Activated naive CD4-positive, alpha-beta T cell treated with anti-CD3 and anti-CD28 coated beads, Interleukin-2, amount 10 ng/mL, durations not matched to agents 7 days and 5 days (primary cell): ENCODE measurements around the gene ADPRS.

Experiments used
- CTCF ChIA-PET: fragments of 350-600 bp; sonication (Branson Sonifier 250); formaldehyde crosslinking; loops from one replicate; lab custom pipeline; 2021; ENCODE audit warnings: antibody characterized with exemption; lab: Charles Lee
- DNase-seq: peaks from one replicate; pipeline ENCODE4 v3.0.0-alpha.2; 2020
- H3K27ac Mint-ChIP-seq: one replicate; pipeline ENCODE4 v1.8.0; 2021; ENCODE audit warnings: mild to moderate bottlenecking, moderate library complexity, mixed read lengths
- H3K27me3 Mint-ChIP-seq: one replicate; pipeline ENCODE4 v1.8.0; 2021; ENCODE audit warnings: mild to moderate bottlenecking, mixed read lengths
- H3K36me3 Mint-ChIP-seq: one replicate; pipeline ENCODE4 v1.8.0; 2021; ENCODE audit warnings: mixed read lengths
- H3K4me1 Mint-ChIP-seq: one replicate; pipeline ENCODE4 v1.8.0; 2021; ENCODE audit warnings: mixed read lengths
- H3K4me3 Mint-ChIP-seq: one replicate; pipeline ENCODE4 v1.8.0; 2021; ENCODE audit warnings: mild to moderate bottlenecking, moderate library complexity, mixed read lengths
- H3K9me3 Mint-ChIP-seq: one replicate; pipeline ENCODE4 v1.8.0; 2021; ENCODE audit warnings: mixed read lengths

ADPRS gene

DNA sequence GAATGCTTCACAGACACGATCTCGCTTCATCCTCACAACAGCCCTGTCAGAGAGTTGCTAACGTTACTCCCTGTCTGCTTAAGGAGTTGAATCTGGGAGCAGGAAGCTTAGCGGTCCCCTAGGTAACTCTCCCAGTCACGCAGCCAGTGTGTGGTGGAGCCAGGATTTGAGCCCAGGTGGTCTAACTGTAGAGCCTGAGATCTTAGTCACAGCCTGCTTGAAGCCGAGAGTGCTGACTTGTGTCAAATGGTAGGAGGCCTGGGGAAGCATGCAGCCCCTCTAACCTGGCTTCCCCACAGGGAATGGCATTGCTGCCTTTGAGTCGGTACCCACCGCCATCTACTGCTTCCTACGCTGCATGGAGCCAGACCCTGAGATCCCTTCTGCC, 4.1 kb downstream of the ADPRS start:
- peaks cover 26% of the 10 kb centered on the region for H3K4me1 Mint-ChIP-seq
- peaks cover 27% of the 10 kb centered on the region for H3K36me3 Mint-ChIP-seq
- no peak for DNase-seq
- CTCF ChIA-PET = interaction anchor here (2.4 kb wide), 1 partner anchor 41 kb away, joined by 12 read pairs; no protein-coding TSS in a partner anchor
- H3K27me3 Mint-ChIP-seq = no peaks in the 10 kb centered on the region
- H3K27ac Mint-ChIP-seq = no peak overlapping the region
- H3K9me3 Mint-ChIP-seq = no peaks in the 10 kb centered on the region
- no peak overlapping the region for H3K4me3 Mint-ChIP-seq

DNA sequence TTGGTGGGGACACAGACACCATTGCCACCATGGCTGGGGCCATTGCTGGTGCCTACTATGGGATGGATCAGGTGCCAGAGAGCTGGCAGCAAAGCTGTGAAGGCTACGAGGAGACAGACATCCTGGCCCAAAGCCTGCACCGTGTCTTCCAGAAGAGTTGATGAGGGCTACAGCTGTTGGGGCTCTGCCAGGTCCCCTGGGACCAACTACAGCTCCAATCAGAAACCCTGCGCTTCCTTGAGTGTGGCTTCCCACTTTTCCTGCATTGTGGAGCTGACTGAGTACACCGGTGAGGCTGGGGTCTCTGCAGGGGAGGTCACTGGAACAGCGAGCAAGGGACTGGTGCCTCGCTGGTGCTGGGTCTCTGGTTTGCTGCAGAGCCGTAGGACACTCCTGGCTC, 4.5 kb downstream of the ADPRS start:
- Mint-ChIP-seq H3K9me3 (no peaks in the 10 kb centered on the region), H3K27ac (no peak overlapping the region), H3K36me3 (peaks cover 27% of the 10 kb centered on the region), H3K4me3 (no peak overlapping the region), H3K4me1 (peaks cover 24% of the 10 kb centered on the region), H3K27me3 (no peaks in the 10 kb centered on the region)
- CTCF ChIA-PET = interaction anchor here (1.2 to 2.4 kb wide), 2 partner anchors 41 to 193 kb away, joined by 5 to 12 read pairs; no protein-coding TSS in a partner anchor
- peak; percentile 12 for DNase-seq

DNA sequence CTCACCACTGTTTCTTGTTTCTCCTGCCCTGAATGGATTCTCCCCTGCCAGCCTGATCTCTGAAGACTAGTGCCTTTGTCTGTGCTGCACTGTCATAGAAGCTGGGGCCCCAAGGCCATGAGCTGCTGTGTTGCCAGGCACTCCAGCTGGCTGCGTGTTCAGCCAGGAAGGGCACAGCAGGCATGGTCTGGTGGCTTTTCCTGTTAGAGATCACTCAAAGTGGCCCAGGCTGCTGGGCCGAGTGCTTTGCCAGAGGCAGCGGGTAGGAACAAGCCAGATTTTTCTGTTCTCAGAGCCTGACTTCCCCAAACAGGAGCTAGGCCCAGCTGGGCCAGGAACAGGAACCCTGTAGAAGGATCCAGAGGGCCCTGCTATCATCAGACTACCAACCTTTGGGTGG, 5.2 kb downstream of the ADPRS start:
- Mint-ChIP-seq H3K27ac (peak overlapping the region; percentile 5), H3K36me3 (peaks cover 27% of the 10 kb centered on the region)
- CTCF ChIA-PET = interaction anchor here (1.0 to 2.4 kb wide), 4 partner anchors 40 to 192 kb away, joined by 3 to 12 read pairs (median 4); no protein-coding TSS in a partner anchor

DNA sequence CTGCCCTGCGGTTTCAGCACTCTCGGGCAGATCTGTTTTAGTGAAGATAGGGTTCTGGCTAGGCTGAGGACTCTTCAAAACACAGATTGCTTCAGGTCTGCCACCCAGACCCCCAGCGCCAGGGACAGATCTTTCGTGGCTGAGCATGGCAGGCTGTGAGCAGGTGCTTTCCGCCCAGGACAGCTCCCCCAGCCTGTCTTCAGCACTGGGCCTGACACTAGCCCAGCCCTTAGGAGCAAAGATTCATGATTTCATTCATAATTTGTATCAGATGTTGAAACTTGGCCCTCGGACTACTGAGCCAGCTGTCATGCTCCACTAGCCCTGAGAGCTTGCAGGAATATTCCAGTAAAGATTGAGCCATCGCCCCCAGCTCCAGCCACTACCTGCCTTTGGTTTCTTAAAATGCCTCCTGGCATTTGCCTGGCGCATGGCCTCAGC, 5.9 kb downstream of the ADPRS start:
- no peaks in the 10 kb centered on the region for H3K27me3 Mint-ChIP-seq
- H3K36me3 Mint-ChIP-seq = peaks cover 24% of the 10 kb centered on the region
- CTCF ChIA-PET = interaction anchor here (1.0 to 3.5 kb wide), 5 partner anchors 13 to 191 kb away, joined by 3 to 35 read pairs (median 4); no protein-coding TSS in a partner anchor
- H3K4me3 Mint-ChIP-seq = no peak overlapping the region
- H3K9me3 Mint-ChIP-seq = no peaks in the 10 kb centered on the region
- H3K4me1 Mint-ChIP-seq = peaks cover 16% of the 10 kb centered on the region
- DNase-seq = no peak
- no peak overlapping the region for H3K27ac Mint-ChIP-seq

More for the DNA sequence above, 5.2 kb downstream of the ADPRS start:
- DNase-seq = no peak
- H3K9me3 Mint-ChIP-seq = no peaks in the 10 kb centered on the region
- no peaks in the 10 kb centered on the region for H3K27me3 Mint-ChIP-seq
- H3K4me1 Mint-ChIP-seq = peaks cover 21% of the 10 kb centered on the region
- no peak overlapping the region for H3K4me3 Mint-ChIP-seq

DNA sequence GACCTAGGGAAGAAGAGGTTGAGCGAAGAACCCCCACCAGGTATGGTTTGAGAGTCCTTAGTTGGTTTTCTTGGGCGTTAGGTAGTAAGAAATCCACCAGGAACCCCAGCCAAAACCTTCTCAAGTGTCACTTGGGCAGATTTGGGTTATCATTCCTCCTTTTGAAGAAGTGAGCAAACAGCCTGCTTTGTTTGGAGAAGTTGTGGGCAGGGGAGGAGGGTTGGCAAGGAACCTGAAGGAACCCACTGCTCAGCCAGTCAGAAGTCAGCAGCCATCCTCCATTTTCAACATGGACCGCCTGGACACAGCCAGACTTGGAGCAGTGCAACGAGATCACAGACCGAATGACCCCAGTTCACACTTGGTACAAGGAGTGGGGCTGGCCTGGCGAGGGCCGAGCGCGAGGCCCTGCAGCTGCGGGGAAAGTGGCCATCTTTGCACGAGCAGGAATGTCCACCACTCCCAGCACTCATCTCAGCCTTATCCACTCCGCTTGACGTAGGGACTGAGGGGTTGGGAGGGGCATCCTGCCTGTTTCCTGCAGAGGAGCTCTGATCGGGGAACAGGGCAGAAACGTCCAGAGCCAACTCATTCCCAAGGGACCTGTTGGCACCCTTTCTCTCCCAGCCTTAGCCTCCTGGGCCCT, 7.2 kb downstream of the ADPRS start:
- Mint-ChIP-seq H3K36me3 (peaks cover 21% of the 10 kb centered on the region), H3K27ac (no peak overlapping the region), H3K9me3 (no peaks in the 10 kb centered on the region), H3K4me1 (peaks cover 11% of the 10 kb centered on the region), H3K4me3 (no peak overlapping the region), H3K27me3 (peaks cover 4% of the 10 kb centered on the region)
- no peak for DNase-seq
- CTCF ChIA-PET = interaction anchor here (0.6 to 3.5 kb wide), 4 partner anchors 11 to 143 kb away, joined by 4 to 35 read pairs (median 4); no protein-coding TSS in a partner anchor

DNA sequence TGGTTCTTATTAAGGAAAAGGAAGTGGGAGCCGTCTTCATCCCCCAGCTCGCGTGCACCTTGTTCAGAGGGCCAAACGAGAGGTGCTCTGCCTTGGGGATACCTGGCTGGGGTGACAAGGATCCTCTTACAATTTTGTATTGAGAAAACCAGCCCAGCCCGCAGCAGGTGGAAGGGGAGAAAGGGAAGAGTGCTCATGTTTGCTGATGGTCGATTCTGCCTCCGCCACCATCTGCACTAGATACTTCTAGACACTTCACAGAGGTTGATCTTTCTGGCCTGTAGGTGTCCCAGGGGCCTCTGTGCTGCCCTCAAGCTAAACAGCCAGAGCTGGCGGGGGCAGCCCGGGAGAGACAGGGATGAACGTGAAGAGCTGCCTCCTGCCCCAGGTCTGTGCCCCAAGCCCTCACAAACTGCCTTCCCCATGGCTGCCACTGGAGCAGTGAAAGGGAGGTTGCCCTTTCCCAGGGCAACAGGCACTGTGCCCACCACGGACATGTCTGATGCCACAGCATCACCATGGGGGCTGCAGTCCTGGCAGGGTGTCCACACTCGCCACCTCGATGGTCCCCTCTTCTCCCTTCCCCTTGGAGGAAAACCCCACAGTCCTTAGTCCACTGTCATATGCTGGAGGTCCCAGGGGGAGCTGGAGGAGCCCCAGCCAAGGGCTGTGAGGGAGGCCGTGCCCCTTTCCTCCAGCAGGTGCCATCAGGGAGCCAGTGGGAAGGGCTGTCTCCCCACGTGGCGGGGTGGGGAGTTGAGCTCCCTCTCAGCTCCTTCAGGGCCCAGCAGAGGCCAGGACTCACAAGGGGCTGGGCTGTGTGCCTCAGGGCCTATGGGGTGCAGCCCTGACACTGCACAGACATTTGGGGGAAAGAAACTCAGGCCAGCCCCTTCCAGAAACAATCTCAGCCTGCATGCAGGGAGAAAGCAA, 8.1 kb downstream of the ADPRS start:
- CTCF ChIA-PET = interaction anchor here (0.6 to 3.5 kb wide), 7 partner anchors 26 to 323 kb away, joined by 3 to 35 read pairs (median 4); no protein-coding TSS in a partner anchor
- peaks cover 9% of the 10 kb centered on the region for H3K4me1 Mint-ChIP-seq
- peaks cover 17% of the 10 kb centered on the region for H3K36me3 Mint-ChIP-seq
- peak; percentile 34 for DNase-seq
- H3K27me3 Mint-ChIP-seq = peaks cover 9% of the 10 kb centered on the region
- no peak overlapping the region for H3K4me3 Mint-ChIP-seq
- no peak overlapping the region for H3K27ac Mint-ChIP-seq
- H3K9me3 Mint-ChIP-seq = no peaks in the 10 kb centered on the region

DNA sequence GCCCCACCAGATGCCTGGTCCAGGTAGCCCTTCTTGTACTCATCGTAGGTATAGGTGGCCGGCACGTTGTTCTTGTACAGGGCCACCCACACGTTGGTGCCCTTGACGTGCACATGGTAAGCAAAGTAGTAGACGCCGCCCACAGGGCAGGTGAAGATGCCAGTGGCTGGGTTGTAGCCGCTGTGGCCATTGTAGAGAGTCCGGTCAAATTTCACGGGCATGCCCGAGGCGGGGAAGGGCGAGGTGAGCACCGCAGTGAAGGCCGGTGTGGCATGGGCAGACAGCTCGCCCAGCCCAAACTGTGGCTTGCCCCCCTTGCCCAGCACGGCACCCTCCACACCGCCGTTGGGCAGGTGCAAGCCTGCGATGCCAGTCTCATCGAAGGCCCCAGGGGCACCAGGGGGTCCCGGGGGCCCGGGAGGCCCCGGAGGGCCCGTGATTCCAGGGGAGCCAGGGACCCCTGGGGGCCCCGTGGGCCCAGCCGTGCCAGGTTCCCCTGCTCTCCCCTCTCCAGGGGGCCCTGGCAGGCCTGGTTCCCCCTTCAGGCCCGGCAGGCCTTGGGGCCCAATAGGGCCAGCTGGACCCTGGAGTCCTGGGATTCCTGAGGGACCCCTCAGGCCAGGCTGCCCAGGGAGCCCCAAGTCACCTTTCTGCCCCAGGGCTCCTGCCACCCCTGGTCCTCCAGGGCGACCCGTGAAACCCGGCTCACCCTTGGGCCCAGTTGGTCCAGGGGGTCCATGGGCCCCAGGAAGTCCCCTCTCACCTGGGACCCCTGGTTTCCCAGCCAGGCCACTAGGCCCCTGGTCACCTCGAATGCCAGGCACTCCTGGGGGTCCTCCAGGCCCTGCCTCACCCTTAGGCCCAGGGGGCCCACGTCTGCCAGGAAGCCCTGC, 9.2 kb downstream of the ADPRS start:
- DNase-seq = no peak
- peaks cover 8% of the 10 kb centered on the region for H3K36me3 Mint-ChIP-seq
- peaks cover 3% of the 10 kb centered on the region for H3K4me1 Mint-ChIP-seq
- H3K27me3 Mint-ChIP-seq = peaks cover 9% of the 10 kb centered on the region
- H3K27ac Mint-ChIP-seq = no peak overlapping the region
- H3K4me3 Mint-ChIP-seq = no peak overlapping the region
- CTCF ChIA-PET = interaction anchor here (0.5 to 9.3 kb wide), 5 partner anchors 36 to 322 kb away, joined by 3 to 127 read pairs (median 5); no protein-coding TSS in a partner anchor
- H3K9me3 Mint-ChIP-seq = no peaks in the 10 kb centered on the region

DNA sequence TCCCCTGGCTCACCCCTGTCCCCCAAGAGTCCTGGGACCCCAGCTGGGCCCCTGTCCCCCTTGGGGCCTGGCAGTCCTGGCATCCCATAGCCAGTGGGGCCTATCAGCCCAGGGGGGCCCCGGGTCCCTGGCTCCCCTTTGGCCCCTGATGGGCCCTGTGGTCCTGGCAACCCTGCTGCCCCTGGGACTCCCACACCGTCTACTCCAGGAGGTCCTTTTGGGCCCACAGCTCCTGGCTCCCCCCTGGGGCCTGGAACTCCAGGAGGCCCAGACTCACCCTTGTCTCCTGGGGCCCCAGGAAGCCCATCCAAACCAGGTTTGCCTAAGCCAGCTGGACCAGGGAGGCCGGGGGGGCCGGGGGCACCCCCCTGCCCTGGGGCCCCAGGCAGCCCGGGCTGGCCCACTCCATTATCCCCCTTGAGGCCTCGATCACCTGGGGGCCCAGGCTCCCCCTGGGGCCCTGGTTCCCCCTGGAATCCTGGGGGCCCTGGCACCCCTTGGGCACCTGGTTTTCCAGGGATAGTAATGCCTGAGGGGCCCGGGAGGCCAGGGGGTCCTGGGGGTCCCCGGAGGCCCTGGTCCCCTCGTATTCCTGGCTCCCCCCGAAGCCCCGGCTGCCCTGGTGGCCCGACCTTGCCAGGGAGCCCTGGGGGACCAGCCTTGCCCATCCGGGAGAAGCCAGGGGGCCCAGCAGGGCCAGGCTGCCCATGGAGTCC, 10.1 kb downstream of the ADPRS start:
- Mint-ChIP-seq H3K27me3 (peaks cover 9% of the 10 kb centered on the region), H3K4me1 (peaks cover 3% of the 10 kb centered on the region), H3K36me3 (peaks cover 2% of the 10 kb centered on the region), H3K4me3 (no peak overlapping the region), H3K9me3 (no peaks in the 10 kb centered on the region), H3K27ac (no peak overlapping the region)
- CTCF ChIA-PET = interaction anchor here (9.3 kb wide), 1 partner anchor 35 kb away, joined by 127 read pairs; no protein-coding TSS in a partner anchor
- DNase-seq = no peak

DNA sequence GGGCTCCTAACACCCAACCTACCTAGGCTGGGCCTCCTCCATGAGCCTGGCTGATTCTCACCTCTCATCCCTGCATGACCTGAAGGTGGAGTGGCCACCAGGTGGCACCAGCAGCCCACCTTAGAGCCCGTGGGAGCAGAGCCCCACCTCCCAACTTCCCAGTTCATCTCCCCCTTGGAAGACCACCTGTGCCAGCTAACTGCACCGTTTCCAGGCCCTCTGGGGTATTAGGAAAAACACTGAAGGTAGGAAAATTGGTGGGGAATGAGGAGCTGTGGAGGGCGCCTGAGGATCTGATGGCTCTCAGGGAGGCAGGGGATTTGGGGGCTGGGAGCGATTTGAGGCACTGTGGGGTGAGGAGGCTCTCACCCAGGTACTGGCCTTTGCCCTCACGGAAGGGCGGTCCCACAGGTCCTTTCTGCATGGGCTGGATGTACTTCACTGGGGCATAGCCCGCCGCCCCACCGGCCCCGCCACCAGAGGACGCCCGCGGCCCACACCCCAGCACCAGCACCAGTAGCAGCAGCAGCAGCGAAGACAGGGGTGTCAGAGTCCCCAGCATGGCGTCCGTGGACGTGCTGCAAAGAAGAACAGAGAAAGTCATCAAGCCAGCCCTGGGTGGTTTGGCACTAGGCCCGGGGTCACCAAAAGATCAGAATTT, 11.1 kb downstream of the ADPRS start:
- Mint-ChIP-seq H3K9me3 (no peaks in the 10 kb centered on the region), H3K4me1 (peaks cover 3% of the 10 kb centered on the region), H3K4me3 (no peak overlapping the region), H3K27ac (no peak overlapping the region), H3K27me3 (peaks cover 9% of the 10 kb centered on the region), H3K36me3 (no peaks in the 10 kb centered on the region)
- CTCF ChIA-PET = interaction anchor here (0.8 to 9.3 kb wide), 9 partner anchors 16 to 322 kb away, joined by 3 to 127 read pairs (median 4); partner anchors contain the start of gene TRAPPC3
- DNase-seq = peak; percentile 85

DNA sequence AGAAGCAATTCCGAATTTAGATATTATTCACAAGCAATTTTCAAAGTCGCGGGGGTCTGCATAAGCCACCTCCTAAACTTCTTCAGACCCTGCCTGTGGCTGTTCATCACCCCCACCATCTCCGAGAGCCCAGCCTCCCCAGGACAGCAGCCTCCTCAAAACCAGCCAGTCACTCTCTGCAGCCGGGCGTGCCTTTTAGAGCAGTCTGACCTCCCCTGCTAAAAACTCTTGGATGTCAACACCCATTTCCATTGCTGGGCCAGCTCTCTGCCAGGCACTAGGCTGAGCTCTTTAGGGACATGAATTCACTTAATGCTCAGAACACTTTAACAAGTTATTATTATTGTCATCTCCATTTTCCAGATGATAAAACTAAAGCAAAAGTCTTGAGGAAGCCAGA, 11.7 kb downstream of the ADPRS start:
- Mint-ChIP-seq H3K4me1 (peaks cover 3% of the 10 kb centered on the region), H3K27me3 (peaks cover 9% of the 10 kb centered on the region), H3K4me3 (no peak overlapping the region), H3K9me3 (no peaks in the 10 kb centered on the region), H3K27ac (no peak overlapping the region), H3K36me3 (no peaks in the 10 kb centered on the region)
- CTCF ChIA-PET = interaction anchor here (0.8 to 9.3 kb wide), 10 partner anchors 15 to 321 kb away, joined by 3 to 127 read pairs (median 4); partner anchors contain the start of gene TRAPPC3
- DNase-seq = no peak

DNA sequence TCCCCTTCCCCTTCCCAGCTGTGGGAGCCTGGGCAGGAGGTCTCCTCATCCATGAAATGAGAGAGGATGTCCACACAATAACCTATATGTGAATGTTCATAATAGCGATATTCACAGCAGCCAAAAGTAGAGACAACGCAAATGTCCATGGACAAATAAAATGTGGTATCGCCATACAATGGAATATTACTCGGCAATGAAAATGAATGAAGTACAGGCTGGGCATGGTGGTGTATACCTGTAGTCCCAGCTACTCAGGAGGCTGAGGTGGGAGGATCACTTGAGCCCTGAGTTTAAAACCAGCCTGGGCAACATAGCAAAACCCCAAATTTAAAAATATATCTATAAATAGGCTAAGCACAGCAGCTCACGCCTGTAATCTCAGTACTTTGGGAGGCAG, 12.9 kb downstream of the ADPRS start:
- peaks cover 3% of the 10 kb centered on the region for H3K4me1 Mint-ChIP-seq
- H3K27me3 Mint-ChIP-seq = peaks cover 9% of the 10 kb centered on the region
- H3K4me3 Mint-ChIP-seq = no peak overlapping the region
- no peak for DNase-seq
- H3K27ac Mint-ChIP-seq = no peak overlapping the region
- CTCF ChIA-PET = interaction anchor here (0.7 to 9.3 kb wide), 6 partner anchors 27 to 184 kb away, joined by 3 to 127 read pairs (median 14); partner anchors contain the start of gene TRAPPC3
- H3K36me3 Mint-ChIP-seq = no peaks in the 10 kb centered on the region
- no peaks in the 10 kb centered on the region for H3K9me3 Mint-ChIP-seq

DNA sequence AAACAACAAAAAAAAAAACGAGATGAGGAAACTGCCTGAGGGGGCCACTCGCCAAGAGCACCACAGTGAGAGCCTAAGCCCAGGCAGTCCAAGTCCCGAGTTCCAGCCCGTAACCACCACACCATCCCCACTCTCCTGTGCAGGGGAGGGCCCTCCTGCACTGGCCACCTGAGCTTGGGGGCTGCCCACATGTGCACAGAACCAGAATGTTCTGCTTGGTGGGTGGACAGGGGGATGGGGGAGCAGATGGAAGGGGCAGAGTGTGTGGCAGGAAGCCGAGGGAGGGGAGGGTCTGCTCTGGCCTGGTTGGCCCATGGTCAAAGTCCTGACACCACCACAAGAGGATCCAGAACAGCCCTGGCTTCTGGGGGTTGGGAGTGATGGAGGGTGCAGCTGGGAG, 17.6 kb downstream of the ADPRS start:
- H3K4me1 Mint-ChIP-seq = peaks cover 27% of the 10 kb centered on the region
- no peak overlapping the region for H3K27ac Mint-ChIP-seq
- H3K27me3 Mint-ChIP-seq = peaks cover 8% of the 10 kb centered on the region
- no peaks in the 10 kb centered on the region for H3K36me3 Mint-ChIP-seq
- DNase-seq = no peak
- no peak overlapping the region for H3K4me3 Mint-ChIP-seq
- CTCF ChIA-PET = interaction anchor here (1.0 to 9.3 kb wide), 2 partner anchors 28 to 54 kb away, joined by 4 to 127 read pairs; no protein-coding TSS in a partner anchor
- no peaks in the 10 kb centered on the region for H3K9me3 Mint-ChIP-seq
